Omental fat pad (tissue), 4 donors: Measurements from ENCODE around the gene MED29. TPM values are rescaled to one million over a fixed set of nuclear protein-coding genes. Genes with fewer than 3 reads are reported as not detected.
A peak's percentile ranks its signal among the peaks of the same experiment; 100 is the strongest.

ENCODE experiments used
- ATAC-seq: fragments of 150-250 bp; one replicate; pipeline ENCODE4 v1.9.1; 2016; ENCODE audit warnings: mild to moderate bottlenecking, moderate library complexity; ENCODE audit not compliant: low FRiP score
- DNase-seq: peaks from one replicate; pipeline ENCODE4 v3.0.0-alpha.2; 2019; ENCODE audit warnings: low spot score
- total RNA-seq, 4 donors: library from RNA; depleted of rRNA; stranded (reverse); fragments of >200 nt; gene quantifications; one replicate each; pipeline ENCODE4 v1.1.0, GENCODE V29; 2016
- TF ChIP-seq, protein P1 (sequence below), 3 donors: fragments of 450-650 bp; IDR thresholded peaks; one replicate each; pipeline ENCODE4 v1.5.1; 2016 to 2017; ENCODE audit warnings: antibody characterized with exemption in 3 of 3, mild to moderate bottlenecking in 3 of 3, moderate library complexity in 2 of 3

Gene MED29
- total RNA-seq, 4 donors from 2014 or later = 24.5 to 41.3 (median 32.5) TPM

DNA sequence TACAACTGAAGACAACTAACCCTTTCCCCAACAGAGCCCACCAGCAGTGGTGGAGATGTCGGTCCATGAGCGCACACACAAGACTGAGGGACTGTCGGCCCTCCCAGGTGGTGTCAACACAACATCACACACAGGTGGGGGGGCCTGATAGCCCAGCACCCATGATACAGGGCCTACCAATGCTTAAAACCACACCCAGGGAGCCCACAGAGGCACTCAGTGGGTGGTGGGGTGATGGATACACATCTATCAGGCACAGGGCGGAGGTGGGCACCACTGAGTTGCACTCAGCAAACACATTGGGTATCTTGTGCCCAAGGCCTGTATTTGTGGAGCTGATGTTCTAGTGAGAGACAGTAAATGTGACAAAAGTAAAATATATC lies 8.5 kb downstream of the MED29 start:
- DNase-seq = no peak
- TF ChIP-seq, protein P1, sequence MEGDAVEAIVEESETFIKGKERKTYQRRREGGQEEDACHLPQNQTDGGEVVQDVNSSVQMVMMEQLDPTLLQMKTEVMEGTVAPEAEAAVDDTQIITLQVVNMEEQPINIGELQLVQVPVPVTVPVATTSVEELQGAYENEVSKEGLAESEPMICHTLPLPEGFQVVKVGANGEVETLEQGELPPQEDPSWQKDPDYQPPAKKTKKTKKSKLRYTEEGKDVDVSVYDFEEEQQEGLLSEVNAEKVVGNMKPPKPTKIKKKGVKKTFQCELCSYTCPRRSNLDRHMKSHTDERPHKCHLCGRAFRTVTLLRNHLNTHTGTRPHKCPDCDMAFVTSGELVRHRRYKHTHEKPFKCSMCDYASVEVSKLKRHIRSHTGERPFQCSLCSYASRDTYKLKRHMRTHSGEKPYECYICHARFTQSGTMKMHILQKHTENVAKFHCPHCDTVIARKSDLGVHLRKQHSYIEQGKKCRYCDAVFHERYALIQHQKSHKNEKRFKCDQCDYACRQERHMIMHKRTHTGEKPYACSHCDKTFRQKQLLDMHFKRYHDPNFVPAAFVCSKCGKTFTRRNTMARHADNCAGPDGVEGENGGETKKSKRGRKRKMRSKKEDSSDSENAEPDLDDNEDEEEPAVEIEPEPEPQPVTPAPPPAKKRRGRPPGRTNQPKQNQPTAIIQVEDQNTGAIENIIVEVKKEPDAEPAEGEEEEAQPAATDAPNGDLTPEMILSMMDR (IDR thresholded peaks at IDR 0.05) = no peak
- no peak for ATAC-seq

DNA sequence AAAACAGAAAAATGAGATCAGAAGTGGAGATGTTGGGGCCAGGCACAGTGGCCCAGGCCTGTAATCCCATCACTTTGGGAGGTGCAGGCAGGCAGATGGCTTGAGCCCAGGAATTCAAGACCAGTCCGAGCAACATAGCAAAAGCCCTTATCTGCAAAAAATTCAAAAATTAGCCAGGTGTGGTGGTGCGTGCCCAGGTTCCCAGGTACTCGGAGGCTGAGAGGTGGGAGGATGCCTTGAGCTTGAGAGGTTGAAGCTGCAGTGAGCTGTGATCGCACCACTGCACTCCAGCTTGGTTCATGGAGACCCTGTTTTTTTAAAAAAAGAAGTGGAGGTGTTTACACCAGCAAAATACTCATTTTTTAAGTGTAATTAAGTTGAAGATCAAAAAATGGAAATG lies 8.9 kb downstream of the MED29 start:
- DNase-seq (no peak), ATAC-seq (no peak)
- TF ChIP-seq, protein P1 (IDR thresholded peaks at IDR 0.05) = no peak

DNA sequence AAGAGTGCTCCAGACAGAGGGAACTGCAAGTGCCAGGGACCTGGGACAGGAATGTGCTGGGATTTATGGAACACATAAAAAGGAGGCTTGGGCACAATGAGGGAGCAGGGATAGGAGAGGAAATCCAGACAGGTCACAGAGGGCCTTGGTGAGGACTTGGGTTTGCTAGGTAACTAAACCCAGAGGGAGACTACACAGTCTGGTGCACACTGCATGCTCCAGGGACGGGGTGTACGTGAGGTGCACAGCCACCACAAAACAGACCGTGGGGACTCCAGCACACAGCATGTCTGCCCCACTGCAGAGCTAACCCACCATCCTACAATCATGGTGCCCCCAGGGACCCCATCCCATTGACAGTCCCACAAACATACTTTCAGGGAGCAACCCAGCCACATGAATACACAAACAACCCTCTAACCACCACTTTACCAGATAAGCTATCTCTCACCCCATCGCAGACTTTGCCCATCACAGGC lies 9.9 kb downstream of the MED29 start:
- no peak for ATAC-seq
- TF ChIP-seq, protein P1 (IDR thresholded peaks at IDR 0.05) = no peak

DNA sequence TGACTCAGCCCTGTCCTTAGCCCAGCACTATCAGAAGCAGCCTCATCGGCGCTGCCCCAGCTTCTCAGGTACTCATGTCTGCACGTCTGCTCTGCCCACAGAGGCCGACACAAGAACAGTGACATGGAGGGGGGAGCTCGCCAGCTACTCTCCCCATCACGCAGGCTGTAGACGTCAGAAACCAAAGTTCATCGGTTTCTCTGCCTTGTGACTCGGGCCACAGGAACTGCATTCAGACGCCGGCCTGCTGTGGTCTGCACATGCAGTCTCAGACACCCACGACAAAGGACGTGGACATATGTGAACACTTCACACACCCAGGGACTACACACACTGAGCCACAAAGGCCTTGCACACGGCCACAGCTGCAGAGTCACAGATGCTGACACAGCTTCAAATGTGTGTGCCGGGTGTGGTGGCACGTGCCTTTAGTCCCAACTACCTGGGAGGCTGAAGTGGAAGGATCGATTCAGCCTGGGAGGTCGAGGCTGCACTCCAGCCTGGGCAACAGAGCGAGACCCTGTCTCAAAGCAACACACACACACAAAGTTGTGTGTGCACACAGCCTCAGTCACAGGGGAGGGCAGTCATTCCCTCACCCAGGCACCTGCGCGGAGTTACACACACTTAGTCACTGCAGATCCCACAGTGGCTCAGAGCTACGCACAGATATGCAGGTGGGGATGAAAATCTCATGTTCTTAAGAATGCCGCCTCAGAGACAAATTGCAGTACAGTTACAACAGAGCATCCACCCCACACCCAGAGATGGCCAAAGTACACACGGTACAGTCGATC lies 10.6 kb downstream of the MED29 start:
- DNase-seq (no peak), ATAC-seq (peak; percentile 6)
- TF ChIP-seq, protein P1 (IDR thresholded peaks at IDR 0.05) = no peak

More for the DNA sequence above, 9.9 kb downstream of the MED29 start:
- DNase-seq = no peak

DNA sequence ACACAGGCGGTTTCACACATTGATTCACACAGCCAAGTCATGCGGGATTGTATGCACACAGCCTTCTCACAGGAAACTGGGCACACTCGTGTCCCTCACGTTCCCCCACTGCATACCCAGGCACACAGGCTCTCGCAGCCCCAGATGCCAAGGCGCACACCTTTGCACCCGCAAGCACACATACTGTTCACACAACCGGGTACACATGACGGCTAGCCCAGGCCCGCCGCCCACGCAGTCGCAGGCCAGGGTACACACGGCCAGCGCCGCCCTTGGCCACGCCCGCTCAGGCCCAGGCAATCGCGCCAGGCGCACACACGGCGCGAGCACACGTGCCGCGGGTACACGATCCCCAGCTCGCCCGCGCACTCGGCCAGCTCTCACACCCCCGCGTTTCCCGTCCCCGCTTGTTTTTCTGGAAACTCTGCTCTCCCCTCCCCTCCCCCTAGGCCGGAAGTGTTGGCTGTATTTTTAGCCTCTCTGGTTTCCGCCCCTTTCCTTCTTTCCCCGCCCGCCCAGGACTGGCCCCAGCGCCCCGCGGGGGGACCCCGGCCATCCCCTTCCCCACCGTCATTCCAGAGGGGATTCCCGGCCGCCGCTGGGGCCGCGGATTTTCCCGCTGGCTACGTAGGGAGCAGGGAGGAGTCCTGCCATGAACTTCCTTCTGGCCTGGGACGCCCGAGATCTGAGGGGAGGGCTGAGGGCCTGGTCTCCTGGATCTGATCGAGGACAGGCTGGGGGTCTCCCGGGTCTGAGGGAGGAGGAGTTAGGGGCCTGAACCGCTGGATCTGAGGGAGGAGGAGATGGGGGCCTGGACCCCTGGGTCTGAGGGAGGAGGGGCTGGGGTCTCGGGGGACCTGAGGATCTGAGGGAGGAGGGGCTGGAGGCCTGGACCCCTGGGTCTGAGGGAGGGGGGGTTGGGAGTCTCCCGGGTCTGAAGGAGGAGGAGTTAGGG lies 11.4 kb downstream of the MED29 start:
- DNase-seq (peak; percentile 91), ATAC-seq (peak; percentile 29)
- TF ChIP-seq, protein P1 (IDR thresholded peaks at IDR 0.05) = no peak

DNA sequence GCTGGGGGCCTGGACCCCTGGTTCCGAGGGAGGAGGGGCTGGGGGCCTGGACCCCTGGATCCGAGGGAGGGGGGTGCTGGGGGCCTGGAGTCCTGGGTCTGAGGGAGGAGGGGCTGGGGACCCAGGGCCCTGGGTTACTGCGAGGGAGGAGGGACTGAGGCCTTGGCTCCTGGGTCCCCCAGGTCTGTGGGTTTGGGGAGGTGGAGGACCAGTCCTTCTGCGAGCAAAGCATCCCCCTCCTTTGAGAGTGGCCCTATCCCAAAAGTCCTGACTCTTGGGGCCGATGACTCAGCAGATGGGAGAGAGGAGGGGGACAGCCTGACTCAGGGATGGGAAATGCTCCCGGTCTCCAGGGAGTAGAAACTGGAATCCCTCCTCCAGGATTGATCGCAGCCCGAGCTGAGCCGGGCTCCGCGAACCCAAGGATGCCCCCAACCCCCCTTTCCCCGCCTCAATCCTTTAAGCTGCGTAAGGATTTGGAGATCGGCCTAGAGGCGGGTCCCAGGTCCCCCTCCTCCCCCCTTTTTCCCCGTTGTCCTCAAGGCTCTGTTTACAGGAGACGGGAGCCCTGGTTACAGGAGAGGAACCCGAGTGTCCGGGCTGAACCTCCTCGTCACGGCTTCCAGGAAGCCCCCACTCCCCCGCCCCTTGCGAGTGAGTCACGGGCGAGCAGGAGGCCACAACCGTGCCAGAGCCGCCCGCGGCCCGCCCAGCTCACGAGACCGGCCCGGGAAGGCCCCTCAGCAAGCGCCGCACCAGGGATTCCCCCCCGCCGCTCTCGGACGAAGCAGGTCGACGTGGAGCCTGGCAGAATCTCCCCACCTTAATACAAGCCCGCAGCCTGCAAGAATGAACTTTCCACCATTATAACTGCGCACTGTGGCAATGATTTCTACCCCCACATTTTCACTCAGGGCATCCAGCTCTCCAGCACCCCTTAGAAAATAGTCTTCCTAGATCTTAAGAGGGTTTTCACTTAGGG lies 12.4 kb downstream of the MED29 start:
- DNase-seq (peak; percentile 98), ATAC-seq (peak; percentile 50)
- TF ChIP-seq, protein P1 (IDR thresholded peaks at IDR 0.05) = no peak
